B cell (primary cell): Measurements from ENCODE around the gene PLXDC1.

Experiments used
- CTCF ChIP-seq: fragments of 200-600 bp; IDR thresholded peaks from one replicate; pipeline ENCODE4 v1.8.0; 2022; ENCODE audit warnings: antibody characterized with exemption, mild to moderate bottlenecking
- EZH2 ChIP-seq: IDR thresholded peaks from 2 replicates; pipeline ENCODE4 v1.6.1; 2012; ENCODE audit warnings: borderline replicate concordance, low read depth, mild to moderate bottlenecking, moderate library complexity, low read length; ENCODE audit not compliant: insufficient read depth, poor library complexity, severe bottlenecking

GRCh38 chr17:39153599-39154051 lies 2.2 kb upstream of the PLXDC1 start:
- TF ChIP-seq CTCF (no peak), EZH2 (no peak)
